WTC11 (cell line): ENCODE data around the gene TAC4. TPM values are rescaled to one million over a fixed set of nuclear protein-coding genes. Genes with fewer than 3 reads are reported as not detected.

Source experiments
- ATAC-seq: fragments of 200-7000 bp; cut with Tn5 transposase; 2 replicates; pipeline ENCODE4 v1.10.0; 2021; ENCODE audit warnings: mild to moderate bottlenecking, moderate library complexity
- CTCF ChIA-PET: fragments of 300-600 bp; sonication (Branson Sonifier 250); formaldehyde crosslinking; loops from one replicate; lab custom pipeline; 2021; ENCODE audit warnings: antibody characterized with exemption; lab: Charles Lee
- POLR2A ChIA-PET: fragments of 350-600 bp; sonication (Branson Sonifier 250); formaldehyde crosslinking; loops from one replicate; lab custom pipeline; 2021; ENCODE audit warnings: antibody characterized with exemption; lab: Charles Lee
- DNase-seq: peaks from one replicate; pipeline ENCODE4 v3.0.0; 2021; ENCODE audit warnings: low spot score
- H3K27ac Mint-ChIP-seq: 2 replicates; pipeline ENCODE4 v1.8.0; 2021; ENCODE audit warnings: mixed read lengths
- H3K27me3 Mint-ChIP-seq: 2 replicates; pipeline ENCODE4 v1.8.0; 2021; ENCODE audit warnings: low read depth, mild to moderate bottlenecking, moderate library complexity, mixed read lengths
- H3K36me3 Mint-ChIP-seq: 2 replicates; pipeline ENCODE4 v1.8.0; 2021; ENCODE audit warnings: mixed read lengths
- H3K4me1 Mint-ChIP-seq: 2 replicates; pipeline ENCODE4 v1.8.0; 2022; ENCODE audit warnings: mixed read lengths
- H3K4me3 Mint-ChIP-seq: 2 replicates; pipeline ENCODE4 v1.8.0; 2021; ENCODE audit warnings: mild to moderate bottlenecking, moderate library complexity, mixed read lengths
- H3K9me3 Mint-ChIP-seq: 2 replicates; pipeline ENCODE4 v1.8.0; 2021; ENCODE audit warnings: mixed read lengths
- CDX4 ChIP-seq: fragments of 250-450 bp; sonication (Bioruptor Pico); IDR thresholded peaks from 2 replicates; pipeline ENCODE4 v1.9.0; 2021; ENCODE audit warnings: moderate library complexity, mild to moderate bottlenecking, inconsistent platforms, borderline replicate concordance
- E2F5 ChIP-seq: sonication (generic); formaldehyde crosslinking; IDR thresholded peaks from 2 replicates; pipeline ENCODE4 v1.8.1; 2022; ENCODE audit warnings: mild to moderate bottlenecking, moderate library complexity, missing genetic modification reagents
- ETV6 ChIP-seq: sonication (generic); formaldehyde crosslinking; IDR thresholded peaks from 2 replicates; pipeline ENCODE4 v1.8.1; 2022; ENCODE audit warnings: mild to moderate bottlenecking, missing genetic modification reagents
- FOXK1 ChIP-seq: sonication (generic); formaldehyde crosslinking; IDR thresholded peaks from 2 replicates; pipeline ENCODE4 v1.8.0; 2022; ENCODE audit warnings: mild to moderate bottlenecking, moderate library complexity, missing genetic modification reagents
- FOXP4 ChIP-seq: sonication (generic); formaldehyde crosslinking; IDR thresholded peaks from 2 replicates; pipeline ENCODE4 v1.8.0; 2022; ENCODE audit warnings: mild to moderate bottlenecking, missing genetic modification reagents
- HMGXB4 ChIP-seq: sonication (generic); formaldehyde crosslinking; IDR thresholded peaks from 2 replicates; pipeline ENCODE4 v1.8.1; 2023; ENCODE audit warnings: mild to moderate bottlenecking, moderate library complexity, missing genetic modification reagents
- JAZF1 ChIP-seq: fragments of 250-450 bp; sonication (Bioruptor Pico); IDR thresholded peaks from 2 replicates; pipeline ENCODE4 v1.9.0; 2021; ENCODE audit warnings: moderate library complexity, mild to moderate bottlenecking, inconsistent platforms
- KAT7 ChIP-seq: sonication (generic); formaldehyde crosslinking; IDR thresholded peaks from 2 replicates; pipeline ENCODE4 v1.8.1; 2023; ENCODE audit warnings: missing genetic modification reagents, mild to moderate bottlenecking, borderline replicate concordance
- MLX ChIP-seq: sonication (generic); formaldehyde crosslinking; IDR thresholded peaks from 2 replicates; pipeline ENCODE4 v1.8.1; 2023; ENCODE audit warnings: mild to moderate bottlenecking, missing genetic modification reagents, moderate library complexity
- RORB ChIP-seq: fragments of 250-450 bp; sonication (Bioruptor Pico); IDR thresholded peaks from 2 replicates; pipeline ENCODE4 v1.9.0; 2021; ENCODE audit warnings: mild to moderate bottlenecking
- TCF7 ChIP-seq: sonication (generic); formaldehyde crosslinking; IDR thresholded peaks from 2 replicates; pipeline ENCODE4 v1.8.0; 2022; ENCODE audit warnings: mild to moderate bottlenecking, low read depth, missing genetic modification reagents, moderate library complexity
- USF1 ChIP-seq: sonication (generic); formaldehyde crosslinking; IDR thresholded peaks from 2 replicates; pipeline ENCODE4 v1.8.0; 2022; ENCODE audit warnings: mild to moderate bottlenecking, missing genetic modification reagents
- ZMAT4 ChIP-seq: fragments of 250-450 bp; sonication (Bioruptor Pico); IDR thresholded peaks from 2 replicates; pipeline ENCODE4 v1.9.0; 2021; ENCODE audit warnings: mild to moderate bottlenecking
- ZNF425 ChIP-seq: fragments of 250-450 bp; sonication (Bioruptor Pico); conservative IDR thresholded peaks from 2 replicates; pipeline ENCODE4 v1.9.0; 2021; ENCODE audit warnings: mild to moderate bottlenecking
- total RNA-seq: library from RNA; stranded (reverse); gene quantifications from 3 replicates; pipeline ENCODE4 v1.2.3, GENCODE V29; 2021

The TAC4 gene
- total RNA-seq, 1 experiment from 2014 or later: not detected

GRCh38 chr17:49874911-49875310 lies 27.0 kb upstream of the TAC4 start:
- no peak for DNase-seq
- ATAC-seq: no peak
- Mint-ChIP-seq H3K4me3 (no peak overlapping the region), H3K36me3 (no peaks in the 10 kb centered on the region), H3K4me1 (peaks cover 53% of the 10 kb centered on the region), H3K9me3 (no peaks in the 10 kb centered on the region), H3K27me3 (peaks cover 11% of the 10 kb centered on the region), H3K27ac (no peak overlapping the region)
- ChIA-PET POLR2A (interaction anchor here (0.6 to 1.1 kb wide), 2 partner anchors 15 to 512 kb away, joined by 3 read pairs; no protein-coding TSS in a partner anchor), CTCF (interaction anchor here (1.7 to 7.0 kb wide), 5 partner anchors 9 to 122 kb away, joined by 5 to 105 read pairs (median 17); partner anchors contain the start of gene DLX3)
- no peak for TF ChIP-seq FOXP4
- no peak for TF ChIP-seq ZNF425
- TF ChIP-seq RORB: no peak
- no peak for TF ChIP-seq E2F5 (CRISPR knock-in tag)
- TF ChIP-seq KAT7: no peak
- TF ChIP-seq ETV6 (CRISPR knock-in tag): no peak

- Mint-ChIP-seq H3K4me3 (no peak overlapping the region), H3K9me3 (no peaks in the 10 kb centered on the region), H3K27me3 (peaks cover 2% of the 10 kb centered on the region; the same call in 1 of the 2 replicates), H3K4me1 (peaks cover 45% of the 10 kb centered on the region)
- POLR2A ChIA-PET: no interaction called here
- ATAC-seq (no peak), DNase-seq (no peak)
- no peak for TF ChIP-seq JAZF1 (CRISPR knock-in tag)
- TF ChIP-seq KAT7: no peak
- TF ChIP-seq USF1: no peak
- no peak for TF ChIP-seq FOXK1 (CRISPR knock-in tag)
- no peak for TF ChIP-seq ZMAT4 (CRISPR knock-in tag)
- TF ChIP-seq TCF7 (CRISPR knock-in tag): no peak
- no peak for TF ChIP-seq HMGXB4 (CRISPR knock-in tag)
- TF ChIP-seq, all 79 proteins: peak for 0
- Mint-ChIP-seq H3K36me3 (no peaks in the 10 kb centered on the region), H3K27ac (peak overlapping the region; percentile 68; the same call in 1 of the 2 replicates)
- CTCF ChIA-PET: interaction anchor here (0.6 to 2.4 kb wide), 9 partner anchors 12 to 299 kb away, joined by 3 to 18 read pairs (median 3); no protein-coding TSS in a partner anchor
Observed at GRCh38 chr17:49873926-49874325, 26.1 kb upstream of the TAC4 start.

- ChIA-PET POLR2A (no interaction called here), CTCF (interaction anchor here (0.6 to 2.4 kb wide), 9 partner anchors 12 to 299 kb away, joined by 3 to 18 read pairs (median 3); no protein-coding TSS in a partner anchor)
- peak overlapping the region; percentile 68 for H3K27ac Mint-ChIP-seq
- no peaks in the 10 kb centered on the region for H3K36me3 Mint-ChIP-seq
- H3K27me3 Mint-ChIP-seq: no peaks in the 10 kb centered on the region; the same call in 1 of the 2 replicates
- ATAC-seq (no peak), DNase-seq (no peak)
- no peak overlapping the region for H3K4me3 Mint-ChIP-seq
- peaks cover 48% of the 10 kb centered on the region for H3K4me1 Mint-ChIP-seq
- TF ChIP-seq MLX (no peak), ZNF425 (no peak), CDX4 (CRISPR knock-in tag) (no peak)
- H3K9me3 Mint-ChIP-seq: no peaks in the 10 kb centered on the region
Observed at GRCh38 chr17:49873466-49873865, 25.6 kb upstream of the TAC4 start.
